ENCODE measurements around the gene MYL2. TPM values are rescaled to one million over a fixed set of nuclear protein-coding genes. Genes with fewer than 3 reads are reported as not detected.

MYL2 gene
- total RNA-seq, 4 donors from 2014 or later = not detected

DNA sequence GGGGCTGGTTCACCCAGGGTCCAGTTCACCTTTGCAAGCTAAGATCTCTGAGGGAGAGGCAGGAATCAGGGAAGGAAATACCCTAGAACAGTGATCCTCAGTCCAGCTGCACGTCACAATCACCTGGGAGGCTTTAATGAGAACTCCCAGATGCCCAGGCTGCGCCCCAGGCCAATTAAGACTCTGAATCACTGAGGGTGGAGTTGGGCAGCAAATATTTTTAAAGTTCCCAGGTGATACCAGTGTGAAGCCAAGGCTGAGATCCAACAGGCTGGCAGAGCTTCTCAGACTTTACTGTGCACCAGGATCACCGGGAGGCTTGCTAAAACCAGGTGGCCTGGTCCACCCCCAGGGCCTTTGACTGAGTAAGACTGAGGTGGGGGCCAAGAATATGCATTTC is 23.8 kb downstream of the MYL2 start:
- WGBS = 44% methylated on average over 3 of the region's 3 CpGs
- TF ChIP-seq, protein P1, sequence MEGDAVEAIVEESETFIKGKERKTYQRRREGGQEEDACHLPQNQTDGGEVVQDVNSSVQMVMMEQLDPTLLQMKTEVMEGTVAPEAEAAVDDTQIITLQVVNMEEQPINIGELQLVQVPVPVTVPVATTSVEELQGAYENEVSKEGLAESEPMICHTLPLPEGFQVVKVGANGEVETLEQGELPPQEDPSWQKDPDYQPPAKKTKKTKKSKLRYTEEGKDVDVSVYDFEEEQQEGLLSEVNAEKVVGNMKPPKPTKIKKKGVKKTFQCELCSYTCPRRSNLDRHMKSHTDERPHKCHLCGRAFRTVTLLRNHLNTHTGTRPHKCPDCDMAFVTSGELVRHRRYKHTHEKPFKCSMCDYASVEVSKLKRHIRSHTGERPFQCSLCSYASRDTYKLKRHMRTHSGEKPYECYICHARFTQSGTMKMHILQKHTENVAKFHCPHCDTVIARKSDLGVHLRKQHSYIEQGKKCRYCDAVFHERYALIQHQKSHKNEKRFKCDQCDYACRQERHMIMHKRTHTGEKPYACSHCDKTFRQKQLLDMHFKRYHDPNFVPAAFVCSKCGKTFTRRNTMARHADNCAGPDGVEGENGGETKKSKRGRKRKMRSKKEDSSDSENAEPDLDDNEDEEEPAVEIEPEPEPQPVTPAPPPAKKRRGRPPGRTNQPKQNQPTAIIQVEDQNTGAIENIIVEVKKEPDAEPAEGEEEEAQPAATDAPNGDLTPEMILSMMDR (IDR thresholded peaks at IDR 0.05) = no peak
- Histone ChIP-seq H3K27ac (no peak overlapping the region), H3K9me3 (no peaks in the 10 kb centered on the region), H3K27me3 (peaks cover 4% of the 10 kb centered on the region), H3K4me3 (no peak overlapping the region), H3K36me3 (no peaks in the 10 kb centered on the region), H3K4me1 (peaks cover 6% of the 10 kb centered on the region)
- no peak for DNase-seq (ENCODE audit: low spot score in 2 of 2)

DNA sequence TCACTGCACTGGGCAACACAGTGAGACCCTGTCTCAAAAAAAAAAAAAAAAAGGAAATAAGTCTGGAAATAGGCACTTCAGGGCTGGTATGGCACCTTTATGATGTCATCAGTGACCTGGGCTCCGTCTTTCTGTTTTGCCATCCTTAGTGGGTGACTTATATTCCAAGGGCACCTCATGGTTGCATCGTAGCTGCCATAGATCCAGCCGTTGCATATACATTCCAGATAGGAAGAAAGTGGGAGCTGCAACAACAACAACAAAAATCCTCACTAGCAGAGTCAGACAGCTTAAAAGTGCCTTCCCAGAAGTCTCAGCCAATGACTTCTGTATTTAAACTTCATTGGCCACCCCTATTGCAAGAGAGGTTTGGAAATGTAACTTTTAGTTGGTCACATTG is 26.4 kb downstream of the MYL2 start:
- H3K9me3 ChIP-seq = no peaks in the 10 kb centered on the region
- peaks cover 6% of the 10 kb centered on the region for H3K4me1 ChIP-seq
- WGBS = 91% methylated on average over 3 of the region's 3 CpGs
- H3K27ac ChIP-seq = no peak overlapping the region
- no peaks in the 10 kb centered on the region for H3K36me3 ChIP-seq
- TF ChIP-seq POLR2A (IDR thresholded peaks at IDR 0.05) (no peak), EP300 (IDR thresholded peaks at IDR 0.05) (no peak), POLR2AphosphoS5 (IDR thresholded peaks at IDR 0.05) (no peak)
- TF ChIP-seq, protein P1 (IDR thresholded peaks at IDR 0.05) = no peak
- peaks cover 4% of the 10 kb centered on the region for H3K27me3 ChIP-seq
- no peak for DNase-seq (ENCODE audit: low spot score in 2 of 2)
- H3K4me3 ChIP-seq = no peak overlapping the region

DNA sequence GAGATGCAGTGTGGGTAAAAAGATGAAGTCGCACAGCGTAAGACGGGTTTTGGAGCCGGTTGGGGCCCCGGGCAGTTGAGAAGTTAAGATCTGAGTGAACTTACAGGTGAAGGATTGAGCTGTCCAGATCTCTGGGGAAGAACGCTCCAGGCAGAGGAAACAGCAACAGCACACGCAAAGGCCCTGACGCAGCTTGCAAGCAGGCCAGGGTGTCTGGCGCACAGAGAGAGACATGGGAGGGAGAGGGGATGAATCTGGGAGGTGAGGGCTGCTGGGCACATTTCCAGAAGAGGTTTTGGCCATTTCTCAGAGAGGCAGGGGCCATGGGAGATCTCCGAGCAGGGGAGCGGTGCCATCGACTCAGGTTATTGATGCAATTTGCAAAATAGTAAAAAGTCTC is 31.0 kb downstream of the MYL2 start:
- DNase-seq (ENCODE audit: low spot score in 2 of 2) = no peak
- H3K27ac ChIP-seq = no peak overlapping the region
- no peaks in the 10 kb centered on the region for H3K36me3 ChIP-seq
- 80% methylated on average over 12 of the region's 12 CpGs for whole genome bisulfite sequencing
- TF ChIP-seq EP300 (IDR thresholded peaks at IDR 0.05) = no peak
- no peak for TF ChIP-seq POLR2AphosphoS5 (IDR thresholded peaks at IDR 0.05)
- TF ChIP-seq, protein P1 (IDR thresholded peaks at IDR 0.05) = no peak
- no peak for TF ChIP-seq POLR2A (IDR thresholded peaks at IDR 0.05)
- H3K4me1 ChIP-seq = peaks cover 3% of the 10 kb centered on the region
- H3K9me3 ChIP-seq = no peaks in the 10 kb centered on the region
- H3K27me3 ChIP-seq = peaks cover 4% of the 10 kb centered on the region
- no peak overlapping the region for H3K4me3 ChIP-seq

DNA sequence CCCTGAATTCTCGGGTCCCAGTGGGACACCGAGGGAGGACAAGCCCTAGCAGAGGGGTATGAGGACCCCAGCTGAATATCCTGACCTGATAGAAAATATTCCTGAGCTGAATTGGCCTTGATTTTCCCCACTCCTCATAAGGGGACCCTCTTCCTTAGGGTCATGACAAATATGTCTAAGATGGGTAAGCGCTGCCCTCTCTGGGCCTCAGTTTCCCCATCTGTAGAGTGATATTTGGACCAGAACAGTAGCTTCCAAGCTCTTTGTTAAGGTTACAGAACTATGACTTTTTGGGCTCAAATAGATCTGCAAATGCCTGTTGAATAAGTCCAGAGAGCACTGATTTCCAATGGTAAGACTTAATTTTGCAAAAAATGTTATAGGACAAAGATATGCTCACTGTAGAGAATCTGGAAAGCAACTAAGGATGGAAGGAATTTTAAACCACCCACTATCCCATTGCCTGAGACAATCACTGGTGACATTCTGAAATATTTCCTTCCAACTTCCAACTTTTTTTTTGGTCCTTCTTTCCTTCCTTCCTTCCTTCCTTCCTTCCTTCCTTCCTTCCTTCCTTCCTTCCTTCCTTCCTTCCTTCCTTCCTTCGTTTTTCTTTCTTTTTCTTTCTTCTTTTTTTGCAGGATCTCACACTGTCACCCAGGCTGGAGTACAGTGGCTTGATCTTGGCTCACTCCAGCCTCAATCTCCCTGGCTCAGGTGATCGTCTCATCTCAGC is 32.0 kb downstream of the MYL2 start:
- DNase-seq (ENCODE audit: low spot score in 2 of 2) = no peak
- WGBS = 62% methylated on average over 3 of the region's 5 CpGs
- TF ChIP-seq POLR2AphosphoS5 (IDR thresholded peaks at IDR 0.05) (no peak), EP300 (IDR thresholded peaks at IDR 0.05) (no peak), POLR2A (IDR thresholded peaks at IDR 0.05) (no peak)
- TF ChIP-seq, protein P1 (IDR thresholded peaks at IDR 0.05) = no peak
- H3K4me1 ChIP-seq = peaks cover 3% of the 10 kb centered on the region
- H3K27ac ChIP-seq = no peak overlapping the region
- H3K9me3 ChIP-seq = no peaks in the 10 kb centered on the region
- H3K4me3 ChIP-seq = peak overlapping the region; percentile 41
- peaks cover 2% of the 10 kb centered on the region for H3K27me3 ChIP-seq
- H3K36me3 ChIP-seq = no peaks in the 10 kb centered on the region

DNA sequence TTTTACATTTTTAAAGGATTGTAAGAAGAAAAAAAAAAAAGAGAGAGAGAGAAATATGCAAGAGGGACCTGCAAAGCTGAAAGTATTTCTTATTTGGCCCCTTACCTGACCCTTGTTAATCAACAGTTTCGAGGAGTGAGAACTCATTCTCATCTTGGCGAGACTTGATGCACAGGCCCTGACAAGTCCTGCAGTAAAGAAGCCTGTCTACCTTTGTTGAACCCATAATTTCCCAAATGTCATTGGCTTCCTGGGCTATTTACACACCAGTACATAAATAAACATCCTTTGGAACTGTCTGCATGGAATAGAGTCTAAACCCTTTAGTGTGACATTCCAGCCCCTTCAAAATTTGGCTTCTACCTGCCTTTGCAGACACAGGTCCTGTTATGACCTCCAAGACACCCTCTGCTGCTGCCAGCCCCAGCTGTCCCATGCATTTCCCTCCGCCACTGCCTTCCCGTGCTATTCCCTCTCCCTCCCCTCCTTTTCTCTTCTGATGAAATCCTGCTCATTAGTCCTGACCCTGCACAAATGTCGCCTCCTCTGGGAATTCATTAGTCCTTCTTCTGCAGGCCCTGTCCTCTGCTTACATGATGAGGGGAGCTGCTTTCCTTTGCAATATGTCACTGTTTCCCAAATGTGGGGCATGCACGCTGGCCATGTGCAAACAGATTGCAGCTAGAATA is 35.1 kb downstream of the MYL2 start:
- H3K4me3 ChIP-seq = no peak overlapping the region
- 56% methylated on average over 6 of the region's 6 CpGs for WGBS
- H3K9me3 ChIP-seq = no peaks in the 10 kb centered on the region
- no peak for DNase-seq (ENCODE audit: low spot score in 2 of 2)
- no peak overlapping the region for H3K27ac ChIP-seq
- no peak for TF ChIP-seq POLR2A (IDR thresholded peaks at IDR 0.05)
- TF ChIP-seq, protein P1 (IDR thresholded peaks at IDR 0.05) = no peak
- TF ChIP-seq POLR2AphosphoS5 (IDR thresholded peaks at IDR 0.05) = no peak
- no peak for TF ChIP-seq EP300 (IDR thresholded peaks at IDR 0.05)
- H3K36me3 ChIP-seq = no peaks in the 10 kb centered on the region
- no peaks in the 10 kb centered on the region for H3K27me3 ChIP-seq
- peaks cover 3% of the 10 kb centered on the region for H3K4me1 ChIP-seq

Measured in suprapubic skin (tissue), 4 donors.